HG03439 (cell line): ENCODE results near the gene ZC3H14.

Experiments used
- ATAC-seq: cut with Tn5 transposase; IDR thresholded peaks from one replicate; pipeline ENCODE4 v1.9.1; 2021; ENCODE audit warnings: mild to moderate bottlenecking, moderate library complexity; ENCODE audit not compliant: unreplicated experiment

Gene ZC3H14

DNA sequence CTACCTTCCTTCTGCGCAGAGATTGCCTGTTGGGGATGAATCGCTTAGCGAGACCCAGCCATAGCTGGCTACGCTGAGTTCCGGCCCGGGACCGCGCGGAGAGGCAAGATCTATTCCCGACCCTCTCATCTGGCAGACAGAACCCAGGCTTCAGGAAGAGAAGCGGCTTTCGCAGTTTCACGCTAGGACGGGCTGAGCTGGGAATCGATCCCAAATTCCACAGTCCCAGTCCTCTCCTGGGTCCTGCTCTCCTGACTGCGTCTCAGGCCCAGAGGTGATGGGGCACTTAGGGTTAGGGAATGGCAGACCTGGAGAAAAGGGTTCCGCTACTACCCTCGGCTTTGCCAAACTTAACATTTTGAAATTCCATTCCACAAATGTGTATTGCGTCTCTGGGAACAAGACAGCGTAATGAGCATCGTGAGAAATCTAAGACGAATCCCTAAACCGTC lies 10.8 kb upstream of the ZC3H14 start:
- ATAC-seq, result no peak

DNA sequence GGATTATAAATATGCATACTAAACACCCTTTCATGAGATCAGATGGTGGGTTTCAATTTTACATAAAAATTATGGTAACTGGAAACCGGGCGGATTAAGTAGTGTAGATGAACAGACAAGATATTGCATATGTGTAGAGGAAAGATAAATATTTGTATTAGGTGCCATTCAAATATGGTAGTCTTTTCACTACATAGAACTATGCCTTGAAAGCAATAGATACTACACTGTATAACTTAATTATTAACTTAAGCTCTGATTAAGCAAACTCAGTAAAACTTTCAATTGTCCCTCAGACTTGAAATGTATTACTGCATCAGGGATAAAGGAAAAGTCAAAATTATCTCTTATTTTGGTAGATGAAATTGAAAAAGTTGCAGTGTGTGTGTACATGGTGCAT lies 10.0 kb upstream of the ZC3H14 start:
- no peak for ATAC-seq

DNA sequence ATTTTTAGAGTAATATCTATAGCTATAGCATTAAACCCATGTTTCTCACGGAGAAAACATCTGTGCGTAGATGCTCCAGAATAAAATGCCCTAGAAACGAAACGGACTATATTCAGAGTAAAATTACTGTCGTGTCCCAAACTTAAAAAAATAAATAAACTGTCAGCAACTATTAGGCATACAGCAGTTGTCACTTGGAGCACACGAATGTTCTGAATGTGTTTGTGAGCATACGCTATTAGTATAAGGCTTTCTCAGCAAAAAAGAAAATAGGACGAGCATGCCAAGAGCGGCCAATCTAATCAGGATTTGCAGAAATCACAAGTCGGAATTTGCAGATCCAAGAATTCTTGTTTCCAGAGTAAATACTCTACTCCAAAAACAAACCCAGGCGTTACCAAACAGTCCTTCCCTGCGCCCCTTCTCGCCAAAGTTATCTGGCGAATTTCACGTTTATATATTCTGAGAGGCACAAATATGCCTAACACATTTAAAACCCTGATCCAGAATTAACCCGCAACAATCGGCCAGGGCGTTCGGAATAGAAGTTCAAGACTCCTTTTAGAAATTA lies 8.9 kb upstream of the ZC3H14 start:
- no peak for ATAC-seq

DNA sequence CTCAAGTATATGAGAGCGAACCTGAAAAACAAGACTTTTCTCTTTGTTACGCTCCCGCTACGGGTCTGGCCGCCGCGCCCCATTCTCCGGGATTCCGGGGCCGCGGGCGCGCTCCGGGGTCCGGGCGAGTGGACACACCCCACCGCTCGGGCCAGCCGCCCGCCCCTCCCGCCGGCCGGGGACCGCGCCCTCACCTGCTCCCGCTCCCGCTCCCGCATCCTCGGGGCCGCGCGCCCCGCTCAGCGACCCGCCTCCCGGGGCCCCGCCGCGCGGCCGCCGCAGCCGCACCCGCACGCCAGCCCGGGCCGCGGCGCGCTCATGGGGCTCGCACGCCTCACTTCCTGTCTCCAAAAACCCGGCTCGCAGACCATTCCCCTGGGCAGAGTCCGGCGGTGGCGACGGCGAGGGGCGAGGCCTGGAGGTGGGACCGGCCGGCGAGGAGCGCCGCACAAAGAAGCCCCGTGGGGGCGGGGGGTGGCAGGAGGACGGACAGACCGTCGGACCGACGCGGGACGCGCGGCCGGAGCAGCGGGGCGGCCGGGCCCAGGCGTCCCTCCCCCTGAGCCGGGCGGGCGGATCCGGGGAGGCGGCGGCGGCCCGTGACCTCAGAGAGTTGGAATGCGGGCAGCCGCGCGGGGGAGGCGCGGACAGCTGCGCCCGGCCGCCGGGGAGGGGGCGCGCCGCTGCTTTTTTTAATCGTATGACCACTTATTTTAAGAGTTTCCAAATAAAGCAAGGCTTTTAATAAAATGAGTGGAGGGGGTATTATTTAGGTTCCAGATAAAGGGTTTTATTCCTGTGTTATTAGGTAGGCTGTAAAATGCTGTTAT lies 8.2 kb upstream of the ZC3H14 start, which contains the start of gene PTPN21:
PTPN21 (minus strand) TSS at position 551 of the 830 bp plus-strand sequence. CDS start 4,590 bp downstream, outside the sequence.
- ATAC-seq, result no peak

DNA sequence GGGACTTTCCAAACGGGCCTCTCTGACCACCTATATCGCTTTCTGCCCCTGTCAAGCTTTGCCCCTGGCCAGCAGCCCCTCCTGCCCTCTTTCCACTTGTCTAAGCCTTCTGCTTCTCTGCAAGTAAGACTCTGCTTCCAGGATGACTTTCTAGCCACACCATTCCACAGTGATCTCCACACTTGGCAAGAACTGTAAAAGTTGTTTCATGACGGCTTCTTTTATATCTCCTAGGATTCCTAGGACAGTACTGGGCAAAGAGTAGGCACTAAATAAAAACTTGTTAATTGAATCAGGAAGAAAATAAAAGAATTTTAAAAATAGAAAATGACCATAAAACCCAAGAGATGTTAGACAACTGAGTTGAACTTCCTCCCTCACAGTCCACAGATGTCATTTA lies 6.3 kb upstream of the ZC3H14 start:
- no peak for ATAC-seq

DNA sequence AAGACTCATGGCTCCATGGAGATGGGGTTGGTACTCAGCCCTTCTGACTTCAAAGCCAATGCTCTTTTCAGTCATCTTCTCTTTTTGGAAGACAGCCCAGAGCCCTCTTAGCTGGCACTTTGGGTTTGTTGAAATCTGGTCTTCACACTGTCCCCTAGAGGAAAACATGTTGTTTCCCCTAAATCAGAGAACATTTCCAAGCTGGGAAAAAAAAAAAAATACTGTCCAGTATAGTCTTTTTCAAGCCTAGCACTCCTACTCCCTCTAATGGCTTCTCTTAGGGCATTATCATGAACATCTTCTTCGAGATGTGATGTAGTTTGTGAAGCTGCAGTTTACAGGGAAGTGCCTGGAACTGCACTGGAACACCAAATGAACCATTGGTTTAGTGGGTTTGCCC lies 3.0 kb upstream of the ZC3H14 start:
- ATAC-seq, result no peak

DNA sequence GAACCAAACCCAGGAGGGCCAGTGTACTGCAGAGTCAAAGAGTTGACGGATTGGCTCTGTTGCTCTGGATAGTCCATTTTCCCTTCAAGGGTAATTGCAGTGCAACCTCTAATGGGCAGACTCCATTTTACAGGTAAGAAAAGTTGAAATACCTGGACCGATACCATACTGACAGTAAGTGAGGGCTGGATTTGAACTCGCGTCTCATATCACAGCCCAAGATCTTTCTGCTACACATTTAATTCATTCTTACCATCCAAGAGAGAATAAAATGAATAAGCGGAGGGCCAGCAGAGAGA lies 356 bp upstream of the ZC3H14 start:
- peak; percentile 5 for ATAC-seq

DNA sequence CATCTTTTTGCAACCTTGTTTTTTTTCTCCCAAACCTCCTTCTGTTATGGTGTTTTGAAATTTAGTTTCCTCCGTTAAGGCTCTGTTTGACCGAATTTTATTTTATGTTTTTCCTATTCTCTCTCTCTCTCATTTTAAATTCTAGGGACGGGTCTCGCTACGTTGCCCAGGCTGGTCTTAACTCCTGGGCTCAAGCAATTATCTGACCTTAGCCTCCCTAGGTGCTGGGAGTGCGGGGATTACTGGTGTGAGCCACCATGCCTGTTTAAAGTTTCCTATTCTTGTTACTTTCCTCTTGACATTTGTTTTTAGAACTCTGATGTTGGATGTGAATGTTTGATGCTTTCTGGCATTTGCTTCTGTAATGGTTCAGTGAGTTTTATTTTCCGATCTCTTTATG lies 1.0 kb downstream of the ZC3H14 start:
- ATAC-seq, result no peak

DNA sequence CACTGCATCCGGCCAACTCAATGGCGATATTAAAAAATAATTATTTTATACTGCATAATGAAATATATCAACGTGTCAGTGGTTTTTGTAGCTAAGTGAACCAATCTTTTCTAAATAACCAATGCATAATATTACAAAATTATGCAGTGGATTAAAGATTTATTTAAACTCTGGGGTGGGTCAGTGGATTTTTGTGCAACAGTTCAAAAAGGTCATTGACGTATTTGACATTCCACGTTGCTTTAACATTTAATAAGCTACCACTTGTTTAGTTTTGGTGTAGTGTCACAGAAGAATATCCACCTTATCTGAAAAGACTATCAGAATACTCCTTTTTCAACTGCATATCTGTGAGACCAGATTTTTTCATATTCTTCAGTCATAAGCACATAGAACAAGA lies 2.6 kb downstream of the ZC3H14 start:
- no peak for ATAC-seq

DNA sequence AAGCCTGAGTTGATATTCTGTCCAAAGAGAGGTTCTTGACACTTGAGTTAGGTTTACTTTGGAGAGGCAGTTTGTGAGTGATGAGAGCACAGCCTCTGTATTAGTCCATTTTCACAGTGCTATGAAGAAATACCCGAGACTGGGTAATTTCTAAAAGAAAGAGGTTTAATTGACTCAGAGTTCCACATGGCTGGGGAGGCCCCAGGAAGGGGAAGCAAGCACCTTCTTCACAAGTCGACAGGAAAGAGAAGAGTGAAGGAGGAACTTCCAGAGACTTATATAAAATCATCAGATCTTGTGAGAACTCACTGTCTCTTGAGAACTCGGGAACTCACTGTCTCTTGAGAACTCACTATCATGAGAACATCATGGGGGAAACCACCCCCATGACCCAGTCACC lies 5.4 kb downstream of the ZC3H14 start:
- no peak for ATAC-seq

DNA sequence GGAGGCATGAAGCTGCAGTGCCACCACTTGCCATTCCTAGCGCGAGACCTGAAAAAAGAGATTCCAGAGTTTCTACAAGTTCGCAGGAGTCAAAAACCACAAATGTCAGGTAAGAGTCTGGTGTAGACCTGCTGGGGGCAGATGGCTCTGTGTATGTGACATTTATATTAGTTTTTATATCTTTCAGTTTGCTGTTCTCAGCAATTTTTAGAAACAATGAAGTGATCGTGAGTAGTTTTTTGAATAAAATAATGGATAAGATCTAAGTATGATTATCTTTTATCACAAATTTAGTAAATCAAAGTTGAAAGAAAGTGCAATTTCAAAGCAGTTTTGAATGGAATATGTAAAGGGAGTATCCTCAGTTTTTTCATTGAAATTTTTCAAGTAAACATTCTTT lies 9.3 kb downstream of the ZC3H14 start:
- no peak for ATAC-seq

DNA sequence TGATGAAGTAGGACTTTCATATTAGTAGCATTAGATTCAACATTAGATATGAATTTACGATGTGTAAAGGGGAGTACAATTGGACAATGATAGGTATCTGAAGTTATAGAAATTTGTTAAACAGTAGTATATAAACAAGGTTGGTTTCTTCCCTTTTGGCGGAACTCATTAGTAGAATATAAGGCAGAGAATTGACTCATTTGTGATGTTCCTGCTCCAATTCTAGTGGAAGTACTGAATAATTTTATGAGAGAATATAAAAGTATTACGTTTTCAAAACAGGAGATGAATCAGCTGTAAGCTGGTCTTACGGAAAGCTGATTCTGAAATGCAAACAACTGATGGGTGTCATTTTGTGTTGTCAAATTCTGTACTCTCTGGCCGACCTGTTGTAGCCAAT lies 13.4 kb downstream of the ZC3H14 start:
- ATAC-seq, result no peak

DNA sequence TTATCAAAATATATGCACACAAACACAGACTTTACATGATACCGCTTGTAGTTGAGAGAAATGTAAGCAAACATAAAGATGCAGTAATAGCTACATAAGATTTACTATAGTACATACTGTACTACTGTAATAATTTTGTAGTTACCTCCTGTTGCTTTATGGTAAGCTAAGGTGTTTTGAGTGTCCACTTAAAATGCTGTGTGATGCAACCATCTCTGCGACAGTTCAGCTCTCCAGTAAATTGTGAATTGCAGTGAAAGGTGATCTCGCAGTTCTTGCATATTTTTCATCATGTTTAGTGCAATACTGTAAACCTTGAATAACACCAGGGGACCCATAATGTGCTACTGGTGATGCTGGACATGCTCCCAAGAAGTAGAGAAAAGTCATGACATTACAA lies 21.6 kb downstream of the ZC3H14 start:
- no peak for ATAC-seq

DNA sequence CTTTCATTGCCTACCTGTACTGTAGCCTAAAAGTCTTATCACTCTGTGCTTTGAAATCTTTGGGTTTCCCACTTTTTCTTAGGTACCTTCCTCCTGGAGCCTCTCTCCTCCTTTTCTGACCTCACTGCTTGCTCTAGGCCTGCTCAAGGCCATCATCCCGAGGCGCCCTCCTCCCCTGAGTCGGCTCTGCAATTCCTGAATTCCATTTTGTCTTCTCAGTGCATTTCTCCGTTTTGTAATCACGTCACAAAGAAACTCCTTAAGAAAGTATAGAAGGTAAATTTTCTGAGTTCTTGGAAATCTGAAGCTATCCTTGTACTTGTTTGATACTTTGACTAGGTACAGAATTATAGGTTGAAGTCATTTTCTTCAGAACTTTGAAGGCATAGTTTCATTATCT lies 25.2 kb downstream of the ZC3H14 start:
- no peak for ATAC-seq

DNA sequence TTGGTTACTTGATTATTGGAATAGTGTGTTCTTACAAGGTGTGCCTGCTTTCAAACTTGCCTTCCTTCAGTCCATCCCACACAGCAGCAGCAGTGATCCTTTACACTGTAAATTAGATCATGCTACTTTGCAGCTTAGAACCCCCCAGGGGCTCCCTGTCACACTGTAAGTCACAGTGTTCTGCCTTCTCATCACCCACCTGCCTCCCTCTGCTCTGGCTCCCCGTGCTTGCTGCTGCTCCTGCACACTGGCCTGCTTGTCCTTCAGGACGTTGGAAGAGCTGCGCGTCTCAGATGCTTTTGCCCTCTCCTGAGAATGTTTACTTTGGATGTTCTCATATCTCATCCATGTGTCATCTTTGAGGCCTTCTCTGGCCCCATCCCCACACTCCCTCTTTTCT lies 27.3 kb downstream of the ZC3H14 start:
- ATAC-seq, result no peak

DNA sequence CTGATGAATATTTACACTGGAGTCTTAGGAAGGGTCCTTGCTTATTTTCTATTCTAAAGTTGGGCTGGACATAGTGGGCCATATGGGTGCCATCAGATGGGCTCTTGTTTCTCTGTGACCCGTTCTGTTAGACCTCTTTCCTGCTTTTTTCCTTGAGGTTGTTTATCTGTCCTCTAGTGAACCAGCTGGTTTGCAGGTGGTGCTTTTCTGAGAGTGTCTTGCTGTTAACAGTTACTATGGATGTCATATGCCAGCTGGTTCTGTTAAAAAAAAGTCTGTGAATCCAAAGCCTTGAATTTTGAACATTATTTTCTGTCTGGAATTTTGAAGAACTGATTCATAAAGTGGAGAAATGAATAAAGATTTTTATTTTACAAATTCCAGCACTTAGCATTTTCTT lies 29.2 kb downstream of the ZC3H14 start:
- ATAC-seq, result no peak

DNA sequence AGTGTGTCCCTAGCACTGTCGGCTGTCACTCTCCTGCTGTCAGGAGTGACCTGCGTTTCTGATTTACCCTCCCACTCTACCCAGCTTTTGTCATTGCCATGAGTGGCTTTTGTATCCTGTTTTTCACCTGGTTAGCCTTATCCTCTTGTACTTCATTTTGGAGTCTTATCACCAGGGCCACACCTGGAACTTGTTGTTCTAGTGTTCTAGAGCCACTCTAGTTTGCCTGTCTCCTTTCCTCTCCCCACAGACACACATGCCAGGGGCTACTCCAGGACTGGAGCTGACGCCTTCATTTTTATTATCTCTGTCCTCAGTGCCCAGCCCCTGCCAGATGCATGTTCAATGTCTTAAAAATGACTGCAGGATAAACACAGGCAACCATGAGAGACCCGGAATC lies 34.2 kb downstream of the ZC3H14 start:
- ATAC-seq, result no peak

DNA sequence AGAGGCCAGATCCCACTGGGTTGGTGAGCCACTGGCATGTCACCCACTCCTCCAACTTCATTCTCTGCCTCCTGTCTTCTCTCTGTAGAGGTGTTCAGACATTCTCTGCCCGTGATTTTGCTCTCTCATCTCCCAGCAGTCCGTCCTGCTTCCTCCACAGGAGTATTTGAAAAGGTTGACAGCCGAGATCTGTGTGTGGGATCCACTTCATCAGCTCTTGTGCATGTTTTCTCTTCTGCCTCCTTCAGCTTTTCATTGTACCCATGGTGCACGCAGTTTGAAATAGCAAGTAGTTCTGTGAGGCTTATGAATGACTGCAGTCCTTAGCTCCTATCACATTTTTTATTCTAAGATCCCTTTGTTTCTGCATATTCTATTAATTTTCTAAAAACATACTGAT lies 34.8 kb downstream of the ZC3H14 start:
- ATAC-seq, result no peak

DNA sequence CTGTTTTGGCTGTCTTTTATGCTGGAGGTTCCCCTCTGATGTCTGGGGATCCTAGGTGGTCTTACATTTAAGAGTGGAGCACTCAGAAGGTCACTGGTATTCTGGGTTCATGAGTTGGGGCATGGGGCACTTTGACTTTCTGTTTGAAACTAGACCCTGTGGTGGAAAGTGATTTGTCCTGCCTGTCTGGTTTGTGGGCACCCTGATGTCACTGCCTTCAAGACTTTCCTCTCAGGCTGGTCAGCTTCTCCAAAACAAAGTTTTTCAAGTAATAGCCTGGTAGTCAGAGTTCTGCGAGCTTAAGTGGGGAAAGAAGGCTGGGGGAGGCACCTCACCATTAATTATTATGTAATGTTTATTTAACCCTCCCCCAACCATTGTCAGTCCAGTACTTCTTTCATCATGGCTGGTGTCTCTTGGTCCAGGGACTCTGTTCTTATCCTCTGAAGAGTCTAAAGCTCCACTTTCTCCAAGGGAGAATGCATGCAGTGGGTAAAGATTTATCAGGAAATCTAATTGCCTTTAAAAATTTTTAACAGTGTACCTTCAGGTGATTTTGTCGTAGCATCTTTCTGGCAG lies 35.3 kb downstream of the ZC3H14 start:
- ATAC-seq, result no peak

DNA sequence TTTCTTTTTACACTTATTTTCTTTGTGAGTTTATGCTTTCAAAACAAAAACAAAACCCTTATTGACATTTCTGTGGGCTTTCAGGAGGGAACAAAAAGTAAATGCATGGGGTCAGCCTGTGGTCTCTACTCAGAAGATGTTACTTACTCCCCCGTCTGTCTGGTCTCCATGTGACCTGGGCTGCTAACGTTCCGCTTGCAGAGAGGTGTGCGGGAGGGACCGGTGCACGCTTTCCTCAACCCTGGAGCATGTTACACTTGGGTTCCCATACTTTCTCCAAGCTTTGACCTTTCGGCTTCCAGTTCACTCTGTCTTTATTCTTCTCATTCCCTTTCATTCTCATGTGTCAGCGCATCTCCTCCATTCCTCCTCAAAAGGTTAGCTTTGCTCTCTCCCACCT lies 36.5 kb downstream of the ZC3H14 start:
- peak; percentile 34 for ATAC-seq

DNA sequence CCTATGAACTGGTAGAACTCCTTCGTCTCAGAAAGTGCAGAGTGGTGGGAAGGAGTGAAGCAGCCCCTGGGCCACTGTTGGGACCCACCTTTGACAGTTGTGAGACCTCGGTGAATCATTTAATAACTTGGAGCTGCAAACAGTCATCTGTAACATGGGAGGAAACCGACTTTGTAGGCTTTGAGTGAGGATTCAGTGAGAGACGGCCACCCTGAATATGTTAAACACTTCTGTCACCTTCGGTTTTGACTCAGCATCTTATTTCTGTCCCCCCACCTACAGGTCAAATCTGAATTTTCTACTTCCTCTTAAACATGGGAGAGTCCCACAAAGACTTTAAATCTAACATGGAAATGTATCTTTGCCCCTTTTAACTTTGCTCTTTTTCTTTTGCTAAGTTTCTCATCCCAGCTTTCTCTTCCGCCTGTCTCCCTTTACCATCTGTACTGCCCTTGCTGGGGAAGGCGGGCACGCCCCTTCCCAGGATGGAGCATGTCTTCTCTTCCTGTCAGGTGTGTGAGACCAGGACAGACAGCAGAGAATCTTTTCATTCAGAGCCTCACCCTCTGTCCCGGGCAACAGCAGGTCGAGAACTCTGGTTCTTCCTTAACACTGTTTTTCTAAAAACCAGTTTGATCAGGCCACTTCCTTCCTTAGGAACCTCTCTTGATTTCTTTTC lies 37.1 kb downstream of the ZC3H14 start:
- peak; percentile 92 for ATAC-seq

DNA sequence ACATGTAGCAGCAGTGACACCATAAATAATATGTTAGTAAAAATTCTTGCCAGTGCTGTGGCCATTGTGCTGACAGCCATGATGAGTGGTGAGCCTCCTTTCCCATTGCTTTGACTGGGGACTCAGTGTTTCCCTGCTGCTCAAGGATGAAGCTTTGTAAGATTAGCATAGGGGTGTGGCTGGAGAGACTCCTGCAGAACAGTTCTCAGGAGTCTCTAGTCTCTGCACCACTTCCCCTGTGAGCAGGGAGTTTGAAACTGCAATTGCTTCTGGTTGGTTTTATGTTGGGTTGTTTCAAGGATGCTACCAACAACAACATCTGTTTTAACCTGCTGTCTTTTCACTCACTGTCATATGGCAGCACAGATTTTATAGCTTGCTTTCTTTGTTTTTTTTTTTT lies 41.4 kb downstream of the ZC3H14 start:
- no peak for ATAC-seq
